IMR-90 (cell line): ENCODE results near the gene SBNO1. TPM values are rescaled to one million over a fixed set of nuclear protein-coding genes. Genes with fewer than 3 reads are reported as not detected.
"Not testable (repeated sequence)": the region's sequence is repeated elsewhere in the genome, so short reads cannot be mapped to it uniquely, and the experiment has no call there.

Experiments
- ATAC-seq: fragments of 200-7000 bp; cut with Tn5 transposase; 2 replicates; pipeline ENCODE4 v1.9.1; 2020; ENCODE audit warnings: low read depth, mild to moderate bottlenecking, moderate library complexity
- BruUV-seq: library from RNA; stranded (reverse); fragments of 400-500 nt; replicated peaks from 2 replicates; lab custom pipeline; 2021; lab: Mats Ljungman, UMichigan
- CTCF ChIA-PET: fragments of 300-600 bp; formaldehyde crosslinking; extraction: SDS; loops from one replicate; lab custom pipeline; 2021; ENCODE audit warnings: antibody characterized with exemption; lab: Yijun Ruan, JAX
- POLR2A ChIA-PET: fragments of 300-600 bp; sonication (Branson Sonifier 250); formaldehyde crosslinking; loops from one replicate; lab custom pipeline; 2022; ENCODE audit warnings: antibody characterized with exemption; ENCODE audit not compliant: unreplicated experiment; lab: Charles Lee
- DNase-seq: peaks from one replicate; pipeline ENCODE4 v3.0.0; 2013
- H2AFZ ChIP-seq: replicated peaks from 2 replicates; pipeline ENCODE3; 2013; ENCODE audit warnings: low read length, mild to moderate bottlenecking; ENCODE audit not compliant: poor library complexity
- H2AK5ac ChIP-seq: 2 replicates; pipeline ENCODE4 v1.6.1; 2013; ENCODE audit warnings: low read depth, low read length, inconsistent platforms
- H2AK9ac ChIP-seq: replicated peaks from 2 replicates; pipeline ENCODE3; 2013; ENCODE audit warnings: mild to moderate bottlenecking, low read depth, low read length, moderate library complexity; ENCODE audit not compliant: poor library complexity
- H2BK120ac ChIP-seq: 2 replicates; pipeline ENCODE4 v1.6.1; 2013; ENCODE audit warnings: low read depth, low read length, inconsistent platforms
- H2BK15ac ChIP-seq: 3 replicates; pipeline ENCODE4 v1.6.1; 2013; ENCODE audit warnings: low read depth, low read length, inconsistent platforms
- H2BK20ac ChIP-seq: 2 replicates; pipeline ENCODE4 v1.6.1; 2013; ENCODE audit warnings: low read depth, mild to moderate bottlenecking, inconsistent platforms, low read length, moderate library complexity
- H2BK5ac ChIP-seq: 2 replicates; pipeline ENCODE4 v1.6.1; 2013; ENCODE audit warnings: mild to moderate bottlenecking, low read depth, low read length, inconsistent platforms; ENCODE audit not compliant: poor library complexity, severe bottlenecking
- H3K14ac ChIP-seq: replicated peaks from 2 replicates; pipeline ENCODE4 v1.6.1; 2013; ENCODE audit warnings: low read depth, low read length, inconsistent platforms
- H3K18ac ChIP-seq: 2 replicates; pipeline ENCODE4 v1.6.1; 2013; ENCODE audit warnings: low read depth, low read length, control low read depth
- H3K23ac ChIP-seq: 2 replicates; pipeline ENCODE4 v1.6.1; 2013; ENCODE audit warnings: low read depth, low read length, inconsistent platforms
- H3K27ac ChIP-seq: 2 replicates; pipeline ENCODE4 v1.5.1; 2013; ENCODE audit warnings: mild to moderate bottlenecking, control low read depth, low read length; ENCODE audit not compliant: insufficient read depth
- H3K27me3 ChIP-seq: 2 replicates; pipeline ENCODE4 v1.6.1; 2013; ENCODE audit warnings: low read length; ENCODE audit not compliant: control insufficient read depth, insufficient read depth
- H3K36me3 ChIP-seq: 2 replicates; pipeline ENCODE4 v1.6.1; 2013; ENCODE audit warnings: low read length, mixed read lengths; ENCODE audit not compliant: control insufficient read depth, insufficient read depth
- H3K4ac ChIP-seq: 2 replicates; pipeline ENCODE4 v1.6.1; 2013; ENCODE audit warnings: low read depth, low read length, inconsistent platforms
- H3K4me1 ChIP-seq: 2 replicates; pipeline ENCODE4 v1.6.1; 2013; ENCODE audit warnings: low read length, mixed read lengths; ENCODE audit not compliant: control insufficient read depth, insufficient read depth
- H3K4me2 ChIP-seq: 2 replicates; pipeline ENCODE4 v1.6.1; 2013; ENCODE audit warnings: low read depth, mild to moderate bottlenecking, control low read depth, low read length, moderate library complexity
- H3K4me3 ChIP-seq: 2 replicates; pipeline ENCODE4 v1.5.1; 2013; ENCODE audit warnings: low read depth, mild to moderate bottlenecking, control low read depth, low read length, moderate library complexity; ENCODE audit not compliant: insufficient read depth
- H3K56ac ChIP-seq: 2 replicates; pipeline ENCODE4 v1.6.1; 2013; ENCODE audit warnings: low read length, inconsistent platforms; ENCODE audit not compliant: insufficient read depth; ENCODE audit errors: extremely low read depth
- H3K79me1 ChIP-seq, 2 experiments: 2 replicates each; pipeline ENCODE4 v1.6.1; 2013; ENCODE audit warnings: low read length in 2 of 2, inconsistent platforms in 1 of 2, low read depth in 1 of 2
- H3K9ac ChIP-seq: 2 replicates; pipeline ENCODE4 v1.6.1; 2013; ENCODE audit warnings: low read depth, low read length, control low read depth
- H3K9me1 ChIP-seq: 2 replicates; pipeline ENCODE4 v1.6.1; 2013; ENCODE audit warnings: low read length, inconsistent platforms; ENCODE audit not compliant: insufficient read depth
- H3K9me3 ChIP-seq: 2 replicates; pipeline ENCODE4 v1.6.1; 2013; ENCODE audit warnings: low read length; ENCODE audit not compliant: control insufficient read depth, insufficient read depth
- H4K20me1 ChIP-seq: 2 replicates; pipeline ENCODE4 v1.6.1; 2013; ENCODE audit warnings: low read length, inconsistent platforms; ENCODE audit not compliant: insufficient read depth
- H4K5ac ChIP-seq: 2 replicates; pipeline ENCODE4 v1.6.1; 2013; ENCODE audit warnings: mild to moderate bottlenecking, low read depth, low read length, control low read depth
- H4K8ac ChIP-seq, 2 experiments: 2 replicates each; pipeline ENCODE4 v1.6.1; 2013; ENCODE audit warnings: low read depth in 2 of 2, low read length in 2 of 2, control low read depth in 1 of 2, inconsistent platforms in 1 of 2
- H4K91ac ChIP-seq: 2 replicates; pipeline ENCODE4 v1.6.1; 2013; ENCODE audit warnings: low read depth, low read length, inconsistent platforms; ENCODE audit not compliant: insufficient read depth
- WGBS, 2 experiments: methylation state at CpG; one replicate each; pipeline versions ENCODE4 v1.1.5 to v1.1.7; 2013; ENCODE audit warnings: missing lambda C conversion rate in 2 of 2; ENCODE audit not compliant: insufficient read length in 1 of 2; ENCODE audit errors: extremely low coverage in 2 of 2; 5-methylcytosine and 5-hydroxymethylcytosine counted together
- dilution Hi-C: fragments of 300-500 bp; cut with HindIII; formaldehyde crosslinking; loops from one replicate; pipeline ENCODE4 v1.14.3; 2018; ENCODE audit warnings: low sequenced_read_pairs; ENCODE audit not compliant: unreplicated experiment
- in situ Hi-C: fragments of 300-500 bp; cut with MboI; formaldehyde crosslinking; loops from 3 replicates; pipeline ENCODE4 v1.14.3; 2019; ENCODE audit warnings: low sequenced_read_pairs, inconsistent platforms, mixed read lengths
- intact Hi-C: fragments of 100-400 bp; cut with micrococcal nuclease; formaldehyde crosslinking; loops from 2 replicates; pipeline ENCODE4 v1.10.0; 2022
- polyA plus RNA-seq, 3 experiments: library from polyadenylated mRNA; depleted of rRNA; stranded (reverse); fragments of >200 nt; gene quantifications; 2 replicates each; pipeline ENCODE4 v1.2.3, GENCODE V29; 2012; ENCODE audit warnings: low replicate concordance in 1 of 3
- total RNA-seq: library from RNA; depleted of rRNA; stranded (reverse); fragments of >200 nt; gene quantifications from 2 replicates; pipeline ENCODE4 v1.2.3, GENCODE V29; 2012

Gene SBNO1
- total and polyA plus RNA-seq, 2 of the 4 experiments (the other 2 are of a cell fraction) = 5.3 to 24.9 TPM

- H2BK120ac ChIP-seq, H4K5ac ChIP-seq, intact Hi-C loops, ATAC-seq, H2AK9ac ChIP-seq, H3K14ac ChIP-seq, H3K4ac ChIP-seq, H3K9me3 ChIP-seq, H3K27ac ChIP-seq, H3K18ac ChIP-seq, H3K36me3 ChIP-seq, H2BK15ac ChIP-seq, H3K23ac ChIP-seq, H4K8ac ChIP-seq, H4K91ac ChIP-seq, BruUV-seq, H3K4me2 ChIP-seq, H3K79me1 ChIP-seq, H2BK5ac ChIP-seq, POLR2A ChIA-PET, H3K9ac ChIP-seq, DNase-seq, H2AFZ ChIP-seq, H3K4me3 ChIP-seq, H2BK20ac ChIP-seq, CTCF ChIA-PET, dilution Hi-C loops, H4K20me1 ChIP-seq, in situ Hi-C loops, H3K56ac ChIP-seq, H3K4me1 ChIP-seq, H3K9me1 ChIP-seq, H3K27me3 ChIP-seq, H2AK5ac ChIP-seq: not testable (repeated sequence)
- 99% methylated on average over 19 of the region's 48 CpGs; no CpG with 5 or more reads in 1 of the 2 experiments for WGBS, 2 experiments
Observed at GRCh38 chr12:123371667-123372368, 7.2 kb upstream of the SBNO1 start.
